Hematopoietic multipotent progenitor cell treated with erythropoietin and hydrocortisone succinate and interleukin-3 and kit ligand, for 6 days (in vitro differentiated cells): ENCODE results near the gene EXTL1.

ENCODE experiments used
- DNase-seq: peaks from one replicate; pipeline ENCODE4 v3.0.0-alpha.2; 2015

The EXTL1 gene

DNA sequence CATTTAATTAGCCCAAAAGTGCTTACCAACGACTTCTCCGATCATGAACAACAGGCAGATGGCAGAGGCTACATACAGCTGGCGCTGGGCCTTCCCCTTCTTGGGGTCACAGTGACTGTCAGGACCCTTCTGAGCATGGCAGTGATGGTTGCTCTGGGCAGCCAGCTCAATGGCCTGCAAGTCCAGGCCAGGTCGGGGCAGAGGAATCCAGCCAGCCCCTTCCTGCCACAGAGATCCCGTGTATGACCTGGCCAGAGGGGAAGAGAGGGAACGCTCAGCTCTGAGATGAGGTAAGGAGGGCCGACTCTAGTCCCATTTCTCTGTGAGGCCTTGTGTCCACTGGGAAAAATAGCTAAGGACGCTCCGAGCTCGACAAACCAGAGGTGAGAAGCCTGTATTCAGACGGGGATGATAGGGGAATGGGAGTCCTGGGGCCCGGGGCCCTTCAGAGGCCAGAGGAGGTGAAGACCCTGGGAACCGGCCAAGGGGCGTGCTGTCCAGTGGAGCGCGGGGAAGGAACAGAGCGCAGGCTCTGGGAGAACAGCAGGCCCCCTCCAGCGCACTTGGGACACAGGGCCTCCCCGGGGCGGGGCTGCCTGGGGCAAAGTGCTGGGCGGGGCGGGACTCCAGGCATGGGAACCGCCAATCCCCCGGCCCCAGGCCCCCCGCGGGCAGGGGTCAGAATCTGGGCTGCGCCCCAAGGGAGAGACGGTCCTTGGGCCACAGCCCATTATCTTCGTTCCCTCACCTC is 23.6 kb downstream of the EXTL1 start:
- DNase-seq: no peak

DNA sequence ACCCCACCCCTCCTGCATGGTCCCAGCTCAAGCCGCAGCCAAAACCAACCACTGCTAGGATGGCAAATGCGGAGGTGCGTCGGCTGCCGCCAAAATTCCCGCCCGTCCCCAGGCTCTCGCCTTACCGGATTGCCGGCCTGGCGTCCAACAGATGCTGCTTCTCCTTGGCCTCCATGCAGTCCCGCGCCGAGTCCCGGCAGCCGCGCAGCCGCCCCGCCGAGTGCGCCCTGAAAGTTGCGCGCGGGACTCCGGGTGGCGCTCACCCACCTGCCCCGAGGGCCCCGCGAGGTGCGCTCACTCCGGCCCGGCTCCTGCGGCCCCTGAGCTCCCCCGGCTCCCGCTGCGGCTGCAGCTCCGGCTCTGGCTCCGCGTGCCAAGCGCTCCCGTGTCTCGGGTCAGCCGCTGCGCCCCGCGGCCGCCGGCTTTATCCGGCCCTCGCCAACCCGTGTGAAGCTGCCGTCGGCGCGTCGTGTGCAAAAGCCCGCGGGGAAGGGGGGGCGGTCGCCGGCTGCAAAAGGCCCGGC is 24.2 kb downstream of the EXTL1 start, which contains the start of gene SLC30A2:
SLC30A2 (minus strand) TSS at position 397 of the 524 bp plus-strand sequence; CDS start at position 175, 222 bp downstream.
- DNase-seq: no peak

DNA sequence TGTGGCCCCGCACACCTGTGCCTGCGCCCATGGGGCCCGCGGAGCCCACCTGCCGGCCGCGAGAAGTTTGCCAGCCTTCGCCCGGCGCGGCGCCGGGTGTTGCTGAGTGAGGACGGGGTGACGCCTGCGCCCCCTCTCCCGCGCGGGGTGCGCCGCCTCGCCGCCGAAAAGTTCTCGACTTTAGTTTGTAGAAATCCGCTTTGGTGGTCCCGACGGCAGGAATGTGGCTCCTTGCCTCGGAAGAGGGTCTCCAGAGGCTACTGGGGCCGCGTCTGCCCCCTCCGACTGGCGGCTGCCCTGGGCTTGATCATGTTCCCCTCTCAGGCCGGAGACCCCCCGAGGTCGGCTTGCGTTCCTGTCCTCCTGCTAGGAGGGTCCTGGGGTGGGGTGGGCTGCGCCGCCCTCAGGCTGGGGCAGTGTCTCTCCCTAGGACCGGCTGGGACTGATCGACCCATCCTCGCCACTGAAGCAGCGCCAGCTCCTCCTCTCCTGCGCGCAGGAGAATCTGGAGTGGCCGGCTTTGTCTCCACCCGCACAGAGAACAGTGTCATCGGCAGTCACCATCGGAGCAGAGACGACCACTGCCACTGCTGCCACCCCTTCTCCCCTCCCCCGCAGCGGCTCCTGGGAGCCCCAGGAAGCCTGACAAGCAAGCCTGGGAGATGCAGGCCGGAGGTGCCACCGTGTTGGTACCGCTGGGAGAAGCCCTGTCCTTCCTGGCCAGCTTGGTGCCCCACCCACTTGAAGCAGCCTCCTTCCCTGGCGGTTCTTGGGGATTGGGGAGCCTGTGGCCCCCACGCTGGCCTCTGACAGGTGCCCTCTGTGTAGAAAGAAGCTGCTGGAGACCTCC is 24.9 kb downstream of the EXTL1 start:
- no peak for DNase-seq

DNA sequence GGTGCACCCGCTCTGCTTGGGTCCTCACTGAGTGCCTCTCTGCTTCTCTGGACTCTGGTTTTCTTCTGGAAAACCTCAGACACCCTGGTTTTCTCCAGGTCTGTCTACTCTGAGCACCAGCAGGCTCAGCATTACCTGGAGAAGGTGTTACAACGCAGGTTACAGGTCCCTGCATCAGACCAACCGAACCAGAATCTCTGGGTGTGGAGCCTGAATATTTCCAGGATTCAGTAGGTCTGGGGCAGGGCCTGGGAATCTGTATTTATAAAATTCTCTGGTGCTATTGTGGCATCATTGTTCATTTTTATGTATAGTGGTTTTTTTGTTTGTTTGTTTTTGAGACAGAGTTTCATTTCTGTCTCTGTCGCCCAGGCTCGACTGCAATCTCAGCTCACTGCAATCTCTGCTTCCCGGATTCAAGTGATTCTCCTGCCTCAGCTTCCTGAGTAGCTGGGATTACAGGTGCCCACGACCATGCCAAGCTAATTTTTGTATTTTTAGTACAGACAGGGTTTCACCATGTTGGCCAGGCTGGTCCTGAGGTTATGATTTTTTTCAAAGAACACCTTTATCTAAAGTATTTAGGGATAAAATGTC is 25.8 kb downstream of the EXTL1 start:
- no peak for DNase-seq

DNA sequence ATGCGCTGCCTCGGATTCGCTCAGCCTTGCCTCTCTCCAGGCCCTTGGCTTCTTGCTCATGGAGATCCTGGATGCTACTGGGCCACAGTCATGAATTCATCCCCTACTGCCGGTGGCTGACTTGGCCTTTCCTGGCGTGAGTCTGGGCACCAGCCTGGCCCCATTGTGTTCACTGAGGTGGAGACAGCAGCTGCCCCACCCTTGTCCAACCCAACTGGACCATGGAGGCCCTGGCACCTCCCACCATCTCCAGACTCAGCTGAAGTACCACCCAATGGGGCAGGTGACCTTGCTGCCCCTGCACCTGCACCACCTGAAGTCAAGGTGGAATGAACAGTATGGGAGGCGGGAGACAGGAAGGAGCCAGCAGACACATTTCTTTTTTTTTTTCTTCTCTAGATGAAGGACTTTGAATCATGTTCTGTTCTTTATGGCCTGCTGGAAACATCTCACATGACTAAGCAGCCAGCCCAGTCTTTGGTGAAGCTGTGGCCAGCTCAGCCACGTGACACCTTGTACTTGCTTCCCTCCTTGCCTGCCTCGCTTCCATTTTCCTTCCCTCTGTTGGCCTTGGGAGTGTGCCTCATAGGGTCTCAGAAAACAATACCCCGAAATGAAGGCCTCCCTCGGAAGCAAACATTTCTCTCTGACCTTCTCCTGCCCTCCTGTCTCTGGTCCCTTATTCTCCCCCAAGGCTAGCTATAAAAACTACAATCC is 28.1 kb downstream of the EXTL1 start:
- no peak for DNase-seq

DNA sequence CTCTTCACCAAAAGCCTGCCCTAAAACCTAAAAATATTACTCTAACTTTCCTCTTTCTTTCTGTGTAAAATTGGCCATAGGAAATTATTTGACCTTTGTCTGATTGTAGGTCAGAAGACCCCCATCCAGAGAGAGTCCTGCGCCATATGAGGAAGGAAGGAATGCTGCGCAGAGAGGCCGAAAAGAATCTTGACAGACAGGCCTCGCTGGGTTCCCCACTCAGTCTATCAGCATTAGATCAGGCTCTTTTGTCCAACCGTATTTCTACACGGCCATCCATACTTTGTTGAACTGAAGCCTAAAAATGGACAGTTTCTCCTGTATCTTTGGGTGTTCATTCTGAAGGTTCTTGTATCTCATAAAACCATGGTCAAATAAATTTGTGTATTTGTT is 28.7 kb downstream of the EXTL1 start:
- DNase-seq: no peak

DNA sequence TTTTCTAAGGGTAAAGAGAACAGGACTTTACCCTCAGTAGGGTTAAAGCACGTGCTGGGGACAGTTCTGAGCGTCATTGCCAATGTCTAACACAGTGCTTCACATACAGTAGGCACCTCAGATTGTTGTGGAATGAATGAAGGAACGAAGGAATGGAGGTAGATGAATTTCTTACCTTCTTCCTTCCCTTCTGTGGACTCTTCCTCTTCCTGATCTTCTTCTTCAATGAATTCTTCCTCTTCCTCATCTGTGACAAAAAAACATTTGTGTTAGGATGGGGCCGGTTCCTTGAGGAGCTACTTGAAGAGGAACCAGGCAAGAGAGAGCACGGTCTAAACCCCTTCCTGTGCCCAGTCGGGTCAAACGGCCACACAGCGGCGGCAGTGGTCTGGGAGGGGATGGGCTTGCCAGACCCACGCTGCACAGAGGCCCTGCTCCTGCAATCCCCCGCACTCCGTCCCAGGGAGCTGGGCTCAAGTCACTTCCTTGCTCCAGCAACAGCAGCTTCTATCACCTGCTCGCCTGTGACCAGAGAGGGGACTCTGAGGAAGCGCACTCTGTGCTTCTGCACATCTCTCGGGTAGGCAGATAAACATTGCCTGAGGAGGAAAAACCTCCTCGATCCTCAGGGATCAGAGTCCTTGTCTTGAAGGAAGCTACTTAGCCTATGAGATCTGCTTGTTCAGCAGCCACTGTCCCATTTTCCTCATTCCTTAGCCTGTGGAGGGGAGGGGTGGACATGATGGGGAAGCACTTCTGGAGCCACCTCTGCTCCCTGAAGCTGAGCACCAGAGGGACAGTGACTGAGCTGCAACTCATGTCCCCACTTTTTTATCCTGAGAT is 32.4 kb downstream of the EXTL1 start:
- no peak for DNase-seq

DNA sequence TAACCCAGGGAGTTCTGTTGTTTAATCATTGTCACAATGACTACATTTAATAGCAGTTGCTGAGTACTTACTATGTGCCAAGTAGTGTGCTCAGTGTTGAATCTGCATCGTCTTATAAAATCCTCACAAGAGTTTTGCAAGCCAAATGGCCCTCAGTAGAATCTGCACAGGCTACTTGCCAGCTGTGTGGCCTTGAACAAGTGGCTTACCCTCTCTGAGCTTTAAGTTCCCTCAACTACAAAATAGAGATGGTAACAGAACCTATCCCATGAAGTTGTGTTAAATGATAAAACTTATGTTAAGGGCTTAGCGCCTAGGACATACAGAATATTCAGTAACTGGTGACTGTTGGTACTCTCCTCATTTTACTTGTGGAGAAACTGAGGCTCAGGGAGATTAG is 33.5 kb downstream of the EXTL1 start:
- no peak for DNase-seq

DNA sequence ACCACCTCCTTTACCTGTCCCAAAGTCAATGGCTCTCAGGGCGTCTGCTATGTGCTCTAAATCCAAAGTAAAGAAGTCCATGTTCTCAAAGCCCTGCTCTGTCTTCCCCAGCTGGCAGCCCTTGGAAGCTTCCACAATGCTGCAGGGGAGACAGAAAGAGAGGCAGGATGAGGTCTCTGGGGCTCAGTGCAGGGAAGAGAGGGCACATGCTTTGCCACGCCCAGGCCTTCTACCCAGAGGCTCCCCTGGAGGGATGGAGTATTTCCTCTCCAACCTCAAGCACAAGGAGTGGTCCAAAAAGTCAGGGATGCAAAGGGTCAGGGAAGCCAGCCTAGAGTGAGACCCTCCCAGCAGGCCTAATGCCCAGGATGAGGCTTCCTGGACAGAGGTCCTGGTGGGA is 35.6 kb downstream of the EXTL1 start:
- DNase-seq: no peak

DNA sequence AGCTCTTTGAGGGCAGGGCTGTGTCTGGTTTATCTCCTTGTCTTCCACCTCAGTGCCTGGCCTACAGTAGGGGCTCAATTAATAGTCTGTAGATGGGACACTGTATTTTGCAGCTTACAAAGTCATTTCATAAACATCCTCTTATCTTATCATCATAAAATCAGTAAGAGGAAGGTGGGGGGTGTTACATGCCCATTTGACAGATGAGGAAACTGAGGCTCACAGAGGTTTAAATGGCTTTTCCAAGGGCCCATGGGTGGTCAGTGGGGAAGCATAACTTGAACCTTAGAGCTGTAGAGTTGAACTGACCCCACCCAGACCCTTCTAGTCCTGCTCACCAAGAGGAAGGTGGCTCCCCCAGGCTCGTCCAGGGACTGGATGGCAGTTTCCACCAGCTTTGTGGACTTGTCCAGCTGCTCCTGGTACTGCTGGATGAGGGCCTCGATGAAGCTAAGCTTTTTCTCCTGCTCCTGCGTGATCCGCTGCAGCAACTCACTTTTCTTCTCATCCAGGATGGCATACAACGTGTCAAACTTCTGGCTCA is 36.5 kb downstream of the EXTL1 start:
- DNase-seq: no peak

DNA sequence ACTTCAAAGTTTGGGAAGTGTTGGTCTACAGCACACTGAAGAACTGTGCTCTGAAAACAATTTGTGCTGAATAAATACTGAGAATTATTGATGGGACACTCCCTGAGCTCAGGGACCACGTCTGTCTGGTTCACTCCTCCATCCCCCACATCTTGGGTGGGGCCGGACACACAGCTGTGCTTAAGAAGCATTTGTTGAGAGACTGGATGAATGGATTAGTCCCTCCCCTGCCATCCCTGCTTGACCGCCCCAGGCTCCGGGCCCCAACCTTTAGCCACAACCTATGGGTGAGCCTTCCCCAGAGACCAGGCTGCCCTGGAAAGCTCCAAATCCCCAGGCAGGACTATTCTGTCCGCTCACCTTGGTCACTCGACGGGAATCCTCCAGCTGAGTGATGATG is 38.3 kb downstream of the EXTL1 start:
- DNase-seq: no peak

DNA sequence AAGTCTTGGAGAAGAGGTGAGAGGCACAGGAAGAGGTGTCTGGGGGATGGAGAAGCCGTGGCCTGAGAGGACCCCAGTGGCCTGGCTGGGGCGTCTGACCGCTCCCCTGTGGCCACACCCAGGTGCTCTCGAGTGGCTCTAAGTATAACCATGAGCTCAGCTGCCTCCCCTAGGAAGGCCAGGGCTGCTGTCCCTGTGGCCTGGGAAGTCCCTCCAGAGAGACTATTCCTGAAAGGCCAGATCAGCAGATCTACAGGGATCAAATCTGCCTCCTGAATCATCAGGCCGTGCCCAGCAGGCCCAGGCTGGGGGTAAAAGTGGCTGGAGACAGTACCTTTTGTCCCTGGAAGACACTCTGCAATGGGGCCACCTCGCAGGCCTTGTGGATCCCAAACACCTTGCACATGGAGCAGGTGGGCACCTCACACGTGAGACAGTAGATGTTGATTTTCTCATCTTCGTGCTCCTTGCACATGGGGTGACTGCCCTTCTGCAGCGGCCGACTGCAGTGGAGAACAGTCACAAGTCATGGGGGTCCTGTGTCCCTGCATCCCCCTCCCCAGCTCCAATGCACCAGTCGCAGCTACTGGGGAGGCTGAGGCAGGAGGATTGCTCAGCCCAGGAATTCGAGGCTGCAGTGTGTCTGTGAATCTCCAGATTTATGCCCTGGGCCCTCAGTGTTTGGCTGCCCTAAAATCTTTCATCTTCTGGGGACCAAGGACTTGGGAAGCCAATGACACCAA is 39.4 kb downstream of the EXTL1 start:
- no peak for DNase-seq

DNA sequence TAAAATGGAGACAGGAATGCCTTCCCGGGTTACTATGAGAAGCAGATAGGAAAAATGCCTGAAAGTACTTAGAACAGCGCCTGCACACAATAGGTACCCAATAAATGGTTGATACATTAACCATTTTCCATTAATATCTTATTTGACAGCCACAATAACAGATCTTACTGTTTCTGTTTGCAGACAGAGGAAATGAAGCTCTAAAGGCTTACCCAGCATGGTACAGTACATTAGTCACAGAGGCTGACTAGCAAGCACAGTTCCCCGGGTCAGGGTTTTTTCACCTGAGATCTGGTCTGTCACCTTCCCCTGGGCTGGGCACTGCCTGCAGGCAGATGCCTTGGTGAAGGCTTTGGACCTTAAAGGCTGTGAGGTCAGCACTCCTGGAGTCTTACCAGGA is 43.0 kb downstream of the EXTL1 start:
- DNase-seq: no peak

DNA sequence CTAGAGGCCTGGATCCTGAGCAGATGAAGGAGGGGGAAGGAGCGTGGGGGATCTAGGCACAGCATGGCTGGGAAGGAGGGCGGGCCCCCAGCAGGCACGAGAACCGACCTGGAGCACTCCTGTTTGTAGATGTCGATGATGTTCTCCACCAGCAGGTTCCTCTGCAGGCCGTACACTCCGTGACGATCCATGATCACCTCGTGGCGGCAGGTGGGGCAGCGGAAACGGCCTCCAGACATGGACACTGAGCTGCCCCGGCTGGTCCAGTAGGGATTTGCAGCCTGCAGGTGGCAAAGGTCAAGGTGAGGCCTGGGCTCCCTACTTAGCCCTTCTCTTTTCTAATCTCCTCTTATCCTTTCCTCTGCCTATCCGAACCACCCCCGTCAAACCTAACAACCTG is 44.6 kb downstream of the EXTL1 start:
- no peak for DNase-seq

DNA sequence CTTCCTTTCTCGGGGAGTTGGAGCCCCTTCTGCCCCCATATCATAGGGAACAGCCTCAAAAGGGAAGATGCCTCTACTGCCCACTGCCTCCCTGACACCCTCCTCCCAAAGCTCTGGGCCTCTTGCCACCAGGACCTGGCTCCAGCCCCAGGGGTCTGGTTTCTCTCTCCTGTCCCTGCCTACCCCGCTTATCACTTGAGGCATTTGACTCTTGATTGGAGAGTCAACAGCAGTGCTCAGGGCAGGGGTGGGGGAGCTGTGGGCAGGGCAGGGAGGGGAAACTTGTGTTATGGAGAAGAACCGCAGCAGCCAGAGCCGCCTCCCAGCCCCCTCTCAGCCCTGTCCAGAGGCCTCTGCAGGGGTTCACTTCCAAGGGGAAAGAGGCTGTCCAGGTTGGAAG is 45.3 kb downstream of the EXTL1 start:
- peak; percentile 87 for DNase-seq

DNA sequence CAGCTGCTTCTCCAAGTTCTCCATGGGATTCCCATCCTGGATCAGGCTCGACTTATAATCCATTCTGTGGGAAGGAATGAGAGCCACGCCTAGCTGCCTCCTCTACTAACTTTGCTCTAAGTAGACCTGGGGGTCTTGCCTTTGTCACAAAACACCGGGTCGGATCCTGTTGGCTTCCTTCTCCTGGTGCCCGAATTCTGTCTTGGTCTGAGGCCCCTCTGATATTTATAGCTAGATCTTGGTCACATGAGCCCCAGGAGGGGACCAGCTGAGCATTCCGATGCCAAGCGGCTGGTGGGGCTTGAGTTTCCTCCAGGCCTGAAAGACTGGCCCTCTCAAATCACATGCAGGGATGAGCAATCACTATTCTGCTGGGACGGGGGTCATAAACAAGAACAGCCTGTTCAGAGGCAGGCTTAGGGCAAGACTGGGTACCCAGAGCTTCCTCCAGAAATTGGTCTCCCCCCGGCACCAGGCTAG is 45.9 kb downstream of the EXTL1 start, which contains the start of gene TRIM63:
TRIM63 (minus strand) TSS at position 199 of the 480 bp plus-strand sequence; CDS start at position 63, 136 bp downstream.
- no peak for DNase-seq

DNA sequence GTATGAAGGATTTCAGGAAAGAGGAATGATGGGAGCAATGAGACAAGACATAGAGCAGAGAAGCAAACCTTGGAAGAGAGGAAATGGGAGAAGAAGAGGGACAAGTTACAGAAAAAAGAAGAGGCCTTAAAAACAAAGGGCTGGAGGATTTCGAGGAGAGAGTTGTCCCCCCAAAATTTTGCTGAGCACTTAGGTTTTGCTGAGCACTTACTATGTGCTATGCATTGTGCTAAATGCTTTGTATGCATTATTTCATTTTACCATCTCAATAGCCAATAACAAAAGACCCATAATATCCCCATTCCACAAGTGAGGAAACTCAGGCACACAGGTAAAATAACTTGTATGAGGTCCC is 48.3 kb downstream of the EXTL1 start:
- DNase-seq: no peak

DNA sequence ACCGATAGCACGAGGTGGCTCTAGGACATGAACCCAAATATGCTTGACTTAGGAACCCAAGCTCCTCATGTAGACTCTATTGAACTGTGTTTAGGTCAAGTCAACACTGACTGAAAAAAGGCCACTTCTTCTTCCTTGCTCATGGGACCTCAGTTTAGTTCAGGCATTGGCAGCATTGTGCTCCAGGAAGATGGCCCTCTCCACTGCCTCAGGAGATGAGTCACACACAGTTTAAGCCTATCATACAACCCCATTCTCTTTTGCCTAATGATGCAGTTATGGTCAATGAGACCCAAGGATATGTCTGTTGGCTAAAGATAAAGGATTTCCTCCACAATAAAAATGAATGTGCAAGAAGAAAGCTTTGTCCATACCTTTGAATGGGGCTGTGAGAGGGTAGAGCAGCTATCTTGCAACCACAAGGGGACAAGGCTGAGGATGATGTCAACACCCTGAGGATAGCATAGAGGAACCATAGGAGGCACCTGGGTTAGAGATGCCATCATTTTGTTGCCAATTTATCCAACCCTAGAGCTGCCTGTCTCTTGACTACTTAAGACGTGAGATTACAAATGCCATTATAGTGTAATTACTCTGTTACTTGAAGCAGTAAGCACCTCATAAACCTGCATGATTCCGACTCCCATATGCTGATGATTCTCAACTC is 48.9 kb downstream of the EXTL1 start:
- peak; percentile 97 for DNase-seq

DNA sequence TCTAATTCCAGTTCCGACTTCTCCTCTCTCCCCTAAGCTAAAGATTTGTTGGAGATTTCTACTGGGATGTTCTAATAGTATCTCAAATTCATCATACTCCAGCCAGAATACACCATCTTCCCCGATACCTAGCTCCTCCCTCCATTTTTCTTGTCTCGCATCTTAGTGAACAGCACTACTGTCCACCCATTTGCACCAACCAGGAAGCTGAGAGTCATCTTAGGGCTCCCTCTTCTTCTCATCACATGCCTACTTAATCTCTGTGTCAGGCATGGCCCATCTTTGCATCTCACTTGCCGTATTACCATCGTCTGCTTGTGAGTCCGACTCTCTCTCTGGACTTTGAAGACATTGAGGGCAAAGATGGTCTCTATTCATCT is 49.4 kb downstream of the EXTL1 start:
- no peak for DNase-seq

DNA sequence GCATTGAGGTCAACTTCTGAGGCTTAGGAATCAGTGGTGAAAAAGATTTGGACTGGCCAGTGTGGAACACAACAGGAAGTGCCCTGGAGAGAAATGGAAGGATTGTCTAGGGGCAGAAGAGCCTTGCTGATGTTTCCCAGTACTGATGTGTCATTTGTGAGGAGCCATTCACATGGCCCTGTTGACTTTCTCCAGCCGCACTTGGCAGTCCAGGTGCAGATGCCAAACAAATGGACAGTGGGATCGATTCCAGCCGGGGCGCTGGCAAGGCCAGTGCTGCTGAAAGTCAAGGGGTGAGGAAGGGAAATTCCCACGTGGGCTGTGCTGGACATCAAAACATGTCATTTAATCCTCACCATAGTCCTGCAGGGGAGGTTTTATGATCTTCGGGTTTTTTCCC is 50.7 kb downstream of the EXTL1 start:
- DNase-seq: no peak
